ENCODE results near the gene ZPLD1. TPM values are rescaled to one million over a fixed set of nuclear protein-coding genes. Genes with fewer than 3 reads are reported as not detected.

ZPLD1 gene
- total RNA-seq, 1 experiment from 2014 or later, result not detected

- Histone ChIP-seq H3K79me2 (ENCODE audit: insufficient read depth, low read length) (no peaks in the 10 kb centered on the region), H3K79me1 (ENCODE audit: insufficient read depth, low read depth, low read length, poor library complexity, severe bottlenecking) (no peaks in the 10 kb centered on the region), H3K9ac (ENCODE audit: extremely low read depth, insufficient read length, low read length) (no peak overlapping the region), H2BK120ac (ENCODE audit: low read depth, low read length, poor library complexity, severe bottlenecking) (no peak overlapping the region), H2BK12ac (ENCODE audit: insufficient read length, low read depth, low read length) (no peak overlapping the region), H3K4me2 (ENCODE audit: insufficient read depth, insufficient read length, low read length) (no peak overlapping the region), H3K27me3 (ENCODE audit: insufficient read depth, low read length) (no peaks in the 10 kb centered on the region), H4K20me1 (ENCODE audit: control insufficient read depth, insufficient read depth, insufficient read length) (no peaks in the 10 kb centered on the region), H4K8ac (replicated peaks; ENCODE audit: insufficient read length, low read depth, low read length) (no peak overlapping the region), H3K4ac (ENCODE audit: low read depth, low read length) (no peak overlapping the region), H3K9me3 (ENCODE audit: control insufficient read depth, low read depth, low read length) (no peaks in the 10 kb centered on the region), H3K18ac (ENCODE audit: insufficient read length, low read depth, low read length) (no peak overlapping the region), H3K4me1 (ENCODE audit: insufficient read depth, low read length) (no peaks in the 10 kb centered on the region), H2BK20ac (ENCODE audit: low read depth, low read length, poor library complexity, severe bottlenecking) (no peak overlapping the region), H3K23me2 (ENCODE audit: insufficient read length, low read depth, low read length, poor library complexity, severe bottlenecking) (no peaks in the 10 kb centered on the region), H3K14ac (ENCODE audit: insufficient read depth, low read length) (no peak overlapping the region), H2BK5ac (ENCODE audit: insufficient read length, low read length) (no peak overlapping the region), H4K5ac (ENCODE audit: insufficient read length, low read depth, low read length) (no peak overlapping the region), H3K27ac (ENCODE audit: insufficient read length, low read depth, low read length) (no peak overlapping the region), H3K56ac (ENCODE audit: insufficient read length, low read depth, low read length) (no peak overlapping the region), H3T11ph (ENCODE audit: low read length) (no peak overlapping the region), H2AK5ac (ENCODE audit: insufficient read length, low read length) (no peak overlapping the region), H4K91ac (ENCODE audit: insufficient read length, low read depth, low read length) (no peak overlapping the region), H2BK15ac (ENCODE audit: low read depth, low read length) (no peak overlapping the region), H3K23ac (ENCODE audit: insufficient read length, low read depth, low read length) (no peak overlapping the region), H2AFZ (ENCODE audit: low read length) (no peak overlapping the region)
- no peaks in the 10 kb centered on the region for H3K36me3 Mint-ChIP-seq (ENCODE audit: insufficient read depth in 1 of 3, low read depth in 3 of 3)
- H3K27ac Mint-ChIP-seq, result no peak overlapping the region
- no peaks in the 10 kb centered on the region for H3K9me3 Mint-ChIP-seq
- no peak for TF ChIP-seq CTCF (conservative IDR thresholded peaks at IDR 0.05)
- no peak overlapping the region for H3K4me3 Mint-ChIP-seq
- H3K27me3 Mint-ChIP-seq (ENCODE audit: low read depth), result no peaks in the 10 kb centered on the region
- H3K4me1 Mint-ChIP-seq, result no peaks in the 10 kb centered on the region
- no peak for DNase-seq
Measured at GRCh38 chr3:102528727-102529126, 93.9 kb downstream of the ZPLD1 start.

Data from H9 (cell line).